Ishikawa (cell line): ENCODE data around the gene MIAT.

ENCODE experiments used
- CEBPB ChIP-seq: IDR thresholded peaks from 2 replicates; pipeline ENCODE4 v1.6.1; 2012
- ZBTB7A ChIP-seq: IDR thresholded peaks from 2 replicates; pipeline ENCODE4 v1.6.1; 2012; ENCODE audit warnings: low read depth

Gene MIAT

DNA sequence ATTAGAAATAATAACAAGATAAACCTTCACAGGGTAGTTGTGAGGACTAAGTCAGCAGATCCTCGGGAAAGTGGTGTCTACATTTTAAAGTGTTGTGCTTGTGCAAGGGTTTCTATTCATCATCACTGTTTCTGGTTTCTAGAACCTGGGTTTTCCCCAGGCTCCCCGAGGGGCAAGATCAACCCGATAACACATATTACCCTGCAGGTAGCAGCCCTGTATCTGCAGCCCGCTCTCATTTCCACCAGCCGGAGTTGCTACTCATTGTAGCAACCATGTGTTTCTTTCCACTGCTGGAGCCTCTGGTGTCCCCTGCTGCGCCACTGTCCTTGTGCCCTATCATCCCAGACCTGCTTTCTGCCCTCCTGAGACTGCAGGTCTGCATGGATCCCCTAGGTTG lies 67.0 kb downstream of the MIAT start:
- TF ChIP-seq CEBPB, result no peak
- TF ChIP-seq ZBTB7A, result no peak

DNA sequence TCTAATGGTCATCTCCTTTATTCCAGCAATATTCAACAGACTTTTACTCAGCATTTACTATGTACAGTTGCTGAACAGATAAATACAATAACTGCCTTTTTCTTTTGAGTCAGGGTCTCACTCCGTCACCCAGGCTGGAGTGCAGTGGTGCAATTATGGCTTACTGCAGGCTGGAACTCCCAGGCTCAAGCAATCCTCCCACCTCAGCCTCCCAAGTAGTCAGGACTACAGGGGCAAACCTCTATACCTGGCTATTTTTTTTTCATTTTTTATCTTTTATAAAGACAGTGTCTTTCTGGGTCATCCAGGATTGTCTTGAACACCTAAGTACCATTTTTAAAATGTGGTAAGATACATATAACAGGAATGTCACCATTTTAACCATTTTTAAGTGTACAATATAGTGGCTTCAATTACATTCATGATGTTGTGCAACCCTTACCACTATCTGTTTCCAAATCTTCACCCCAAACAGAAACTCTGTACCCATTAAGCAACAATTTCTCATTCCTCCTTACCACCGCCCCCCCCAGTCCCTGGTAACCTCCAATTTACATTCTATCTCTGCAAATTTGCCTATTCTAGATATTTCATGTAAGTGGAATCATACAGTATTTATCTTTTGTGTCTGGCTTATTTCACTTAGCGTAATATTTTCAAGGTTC lies 67.8 kb downstream of the MIAT start:
- no peak for TF ChIP-seq CEBPB
